SK-N-MC (cell line): Measurements from ENCODE around the gene KRTAP12-4.

ENCODE experiments used
- DNase-seq: peaks from one replicate; pipeline ENCODE4 v3.0.0-alpha.2; 2011; ENCODE audit warnings: low read depth, low spot score
- H3K27ac ChIP-seq: fragments of 200-600 bp; sonication (generic); 2 replicates; pipeline ENCODE4 v1.5.1; 2016; ENCODE audit warnings: mixed run types
- H3K36me3 ChIP-seq: fragments of 200-600 bp; sonication (generic); 2 replicates; pipeline ENCODE4 v1.6.1; 2017; ENCODE audit warnings: antibody characterized with exemption, low read length, mixed read lengths; ENCODE audit not compliant: insufficient read depth
- H3K4me3 ChIP-seq: fragments of 200-600 bp; sonication (generic); 2 replicates; pipeline ENCODE4 v1.5.1; 2016
- H3K9ac ChIP-seq: fragments of 200-600 bp; sonication (generic); 2 replicates; pipeline ENCODE4 v1.8.0; 2017; ENCODE audit warnings: mixed run types, mixed read lengths; ENCODE audit not compliant: insufficient read length
- H3K9me3 ChIP-seq: fragments of 200-600 bp; sonication (generic); 2 replicates; pipeline ENCODE4 v1.6.1; 2017; ENCODE audit warnings: low read depth, mild to moderate bottlenecking, antibody characterized with exemption, low read length, moderate library complexity, mixed read lengths
- EZH2 ChIP-seq: fragments of 200-600 bp; sonication (generic); IDR thresholded peaks from one replicate; pipeline ENCODE4 v1.6.1; 2017; ENCODE audit warnings: antibody characterized with exemption
- FOXP2 ChIP-seq: optimal IDR thresholded peaks from 2 replicates; pipeline ENCODE3; 2011; ENCODE audit warnings: mild to moderate bottlenecking, moderate library complexity; ENCODE audit not compliant: insufficient read depth; ENCODE audit errors: extremely low read length, control extremely low read depth
- POLR2AphosphoS5 ChIP-seq: IDR thresholded peaks from 2 replicates; pipeline ENCODE4 v1.6.1; 2012; ENCODE audit warnings: mild to moderate bottlenecking, low read depth, low read length, borderline replicate concordance

KRTAP12-4 gene

DNA sequence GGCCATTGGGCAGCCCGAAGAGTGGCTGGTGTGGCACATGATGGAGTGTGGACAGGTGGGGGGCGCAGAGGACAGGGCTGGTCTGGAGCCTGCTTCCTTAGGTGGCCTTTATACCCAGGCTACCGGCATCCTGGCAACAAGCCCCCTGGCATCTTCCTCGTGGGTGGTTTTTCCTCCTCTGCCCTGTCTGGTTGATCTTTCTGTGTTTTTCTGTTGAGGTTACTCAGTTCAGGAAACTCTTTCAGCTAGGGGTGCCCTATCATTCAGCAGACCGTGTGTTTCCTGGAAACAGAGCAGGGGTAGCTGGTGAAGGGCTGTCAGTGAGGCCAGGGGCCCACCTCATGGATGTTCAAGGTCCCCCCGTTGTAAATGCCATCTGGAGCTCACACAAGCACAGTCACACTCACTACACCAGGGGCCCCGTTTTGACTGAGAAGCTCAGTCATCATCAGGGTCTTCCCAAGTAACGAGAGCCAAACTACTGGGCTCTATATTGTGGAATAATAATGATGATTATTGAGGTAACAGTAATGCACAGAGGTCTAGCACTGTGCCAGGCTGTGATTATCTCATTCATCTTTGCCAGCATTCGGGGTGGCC, at the start of gene KRTAP12-4:
TSS of gene KRTAP12-4 (minus strand) at position 84 of the 600 bp plus-strand sequence. CDS start at position 39, 45 bp downstream.
- H3K4me3 ChIP-seq = no peak within 1 kb of the TSS
- no peak for DNase-seq
- H3K9ac ChIP-seq = no peak within 1 kb of the TSS
- peaks cover 2% of the 10 kb centered on the region; the same call in 1 of the 2 replicates for H3K9me3 ChIP-seq
- peaks cover 32% of the 10 kb centered on the region; the same call in 1 of the 2 replicates for H3K36me3 ChIP-seq
- H3K27ac ChIP-seq = no peak within 1 kb of the TSS
- no peak for TF ChIP-seq FOXP2
- no peak for TF ChIP-seq EZH2
- TF ChIP-seq POLR2AphosphoS5 = no peak

- Histone ChIP-seq H3K9me3 (no peaks in the 10 kb centered on the region), H3K9ac (no peak overlapping the region), H3K4me3 (no peak overlapping the region), H3K36me3 (no peaks in the 10 kb centered on the region), H3K27ac (no peak overlapping the region)
- no peak for DNase-seq
- TF ChIP-seq FOXP2 = no peak
- TF ChIP-seq POLR2AphosphoS5 = no peak
- no peak for TF ChIP-seq EZH2
Measured at GRCh38 chr21:44703731-44704635, 49.5 kb upstream of the KRTAP12-4 start.

- TF ChIP-seq EZH2 (no peak), POLR2AphosphoS5 (no peak), FOXP2 (no peak)
- Histone ChIP-seq H3K9ac (no peak overlapping the region), H3K27ac (no peak overlapping the region), H3K9me3 (no peaks in the 10 kb centered on the region), H3K4me3 (no peak overlapping the region), H3K36me3 (no peaks in the 10 kb centered on the region)
- no peak for DNase-seq
Measured at GRCh38 chr21:44702973-44703730, 48.7 kb upstream of the KRTAP12-4 start.

DNA sequence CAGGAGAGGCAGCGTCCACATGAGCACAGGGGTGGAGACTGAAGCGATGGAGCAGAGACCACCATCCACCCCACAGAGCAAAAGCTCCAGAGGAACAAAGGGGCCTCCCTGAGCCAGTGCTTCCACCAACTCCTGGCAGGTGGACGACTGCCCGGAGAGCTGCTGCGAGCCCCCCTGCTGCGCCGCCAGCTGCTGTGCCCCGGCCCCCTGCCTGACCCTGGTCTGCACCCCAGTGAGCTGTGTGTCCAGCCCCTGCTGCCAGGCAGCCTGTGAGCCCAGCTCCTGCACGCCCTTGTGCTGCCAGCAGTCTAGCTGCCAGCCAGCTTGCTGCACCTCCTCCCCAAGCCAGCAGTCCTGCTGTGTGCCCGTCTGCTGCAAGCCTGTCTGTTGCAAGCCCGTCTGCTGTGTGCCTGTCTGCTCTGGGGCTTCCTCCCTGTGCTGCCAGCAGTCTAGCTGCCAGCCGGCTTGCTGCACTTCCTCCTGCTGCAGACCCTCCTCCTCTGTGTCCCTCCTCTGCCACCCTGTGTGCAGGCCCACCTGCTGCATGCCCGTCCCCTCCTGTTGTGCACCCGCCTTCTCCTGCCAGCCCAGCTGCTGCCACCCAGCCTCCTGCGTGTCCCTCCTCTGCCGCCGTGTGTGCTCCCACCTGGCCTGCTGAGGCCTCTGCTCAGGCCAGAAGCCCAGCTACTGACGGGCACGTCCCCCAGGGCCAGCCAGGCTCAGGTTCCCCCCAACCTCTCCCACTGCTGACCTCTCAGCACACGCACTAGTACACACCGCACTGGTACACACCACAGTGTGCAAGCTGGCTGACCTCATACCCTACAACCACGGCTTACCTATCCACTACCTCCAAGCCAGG, 47.9 kb upstream of the KRTAP12-4 start:
- TF ChIP-seq EZH2 (no peak), POLR2AphosphoS5 (no peak), FOXP2 (no peak)
- Histone ChIP-seq H3K9me3 (no peaks in the 10 kb centered on the region), H3K27ac (no peak overlapping the region), H3K4me3 (no peak overlapping the region), H3K36me3 (no peaks in the 10 kb centered on the region), H3K9ac (no peak overlapping the region)
- DNase-seq = no peak

- Histone ChIP-seq H3K36me3 (no peaks in the 10 kb centered on the region), H3K27ac (no peak overlapping the region), H3K4me3 (no peak overlapping the region), H3K9ac (no peak overlapping the region), H3K9me3 (no peaks in the 10 kb centered on the region)
- TF ChIP-seq FOXP2 (no peak), POLR2AphosphoS5 (no peak), EZH2 (no peak)
- DNase-seq = no peak
Measured at GRCh38 chr21:44701541-44701940, 47.1 kb upstream of the KRTAP12-4 start.

DNA sequence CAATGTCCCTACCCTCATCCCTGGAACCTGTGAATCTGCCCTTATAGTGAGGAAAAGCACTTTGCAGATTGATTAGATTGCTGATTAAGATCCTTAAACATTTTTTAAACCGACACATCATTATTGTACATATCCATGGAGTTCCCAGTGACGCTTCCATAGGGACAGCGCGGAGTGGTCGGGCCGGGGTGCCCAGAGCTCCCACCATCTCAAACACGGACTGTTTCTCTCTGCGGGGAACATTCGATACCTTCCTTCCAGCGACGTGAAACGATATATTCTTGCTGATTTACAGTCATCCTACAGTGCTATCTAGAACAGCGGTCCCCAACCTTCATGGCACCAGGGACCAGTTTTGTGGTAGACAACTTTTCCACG, 46.6 kb upstream of the KRTAP12-4 start:
- Histone ChIP-seq H3K27ac (no peak overlapping the region), H3K4me3 (no peak overlapping the region), H3K36me3 (no peaks in the 10 kb centered on the region), H3K9me3 (no peaks in the 10 kb centered on the region), H3K9ac (no peak overlapping the region)
- DNase-seq = no peak
- TF ChIP-seq POLR2AphosphoS5 (no peak), FOXP2 (no peak), EZH2 (no peak)

DNA sequence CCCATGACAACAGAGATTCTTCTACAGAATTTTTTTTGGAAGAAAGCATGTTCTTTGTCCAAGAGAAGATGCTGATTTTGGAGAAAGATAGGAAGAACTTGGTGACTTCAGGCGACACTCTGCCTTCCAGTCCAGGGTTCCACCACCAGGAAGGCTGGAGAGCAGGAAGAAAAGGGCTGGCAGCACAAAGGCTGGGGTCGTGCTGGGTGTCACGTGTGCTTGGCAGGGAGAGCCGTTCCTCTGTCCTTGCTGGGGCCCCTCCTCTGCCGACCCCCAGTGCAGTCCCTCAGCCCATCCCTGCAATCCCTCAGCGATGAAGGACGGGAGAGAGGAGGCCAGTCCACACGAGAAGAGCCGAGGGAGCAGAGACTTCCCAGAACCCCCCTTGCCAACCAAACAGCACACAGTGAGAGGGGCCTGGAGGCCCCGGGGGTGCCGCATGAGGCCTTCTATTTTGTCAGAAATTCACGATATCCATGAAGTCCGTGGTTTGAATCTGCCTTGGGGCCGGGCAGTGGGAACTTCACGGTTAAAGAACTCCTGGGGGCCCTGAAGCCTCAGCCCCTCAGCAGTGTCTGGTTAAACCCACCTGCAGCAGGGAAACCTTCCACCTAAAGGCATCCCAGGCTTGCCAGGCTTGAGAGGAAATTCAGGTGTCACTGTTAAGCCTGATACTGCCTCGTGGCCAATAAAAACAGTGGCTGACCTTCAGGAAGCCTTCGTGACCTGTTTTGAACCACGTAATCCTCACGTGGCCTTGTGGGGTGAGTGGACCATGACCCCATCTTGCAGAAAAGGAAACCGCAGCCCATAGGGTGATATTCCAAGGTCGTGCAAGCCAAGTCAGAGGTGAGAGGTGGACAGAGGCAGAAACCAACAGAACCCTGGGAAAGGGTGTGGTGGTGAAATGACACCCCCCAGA, 45.9 kb upstream of the KRTAP12-4 start:
- no peak for TF ChIP-seq POLR2AphosphoS5
- no peak for TF ChIP-seq FOXP2
- TF ChIP-seq EZH2 = no peak
- Histone ChIP-seq H3K9me3 (no peaks in the 10 kb centered on the region), H3K9ac (no peak overlapping the region), H3K4me3 (no peak overlapping the region), H3K27ac (no peak overlapping the region), H3K36me3 (no peaks in the 10 kb centered on the region)
- no peak for DNase-seq
